Measurements from ENCODE around the gene SMC4.

DNA sequence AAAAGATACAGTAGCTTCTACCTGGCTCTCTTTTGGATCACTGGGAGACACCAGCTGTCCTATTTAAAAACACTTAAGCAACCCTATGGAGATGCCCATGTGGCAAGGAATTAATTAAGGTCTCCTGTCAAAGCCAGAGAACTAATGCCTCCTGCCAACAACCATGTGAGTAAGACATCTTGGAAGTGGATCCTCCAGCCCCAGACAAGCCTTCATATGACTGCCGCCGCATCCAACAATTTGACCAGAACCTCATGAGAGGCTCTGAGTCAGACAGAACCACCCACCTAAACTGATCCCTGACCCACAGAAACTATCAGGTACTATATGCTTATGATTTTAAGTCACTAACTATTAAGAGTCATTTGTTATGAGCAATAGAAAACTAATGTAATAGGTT lies 22.8 kb upstream of the SMC4 start:
- TF ChIP-seq TCF12 (IDR thresholded peaks at IDR 0.05; ENCODE audit: low read depth, low read length): no peak
- no peak for TF ChIP-seq STAT3 (IDR thresholded peaks at IDR 0.05; ENCODE audit: low read depth, low read length)
- TF ChIP-seq ZBTB33 (IDR thresholded peaks at IDR 0.05): no peak
- no peak for TF ChIP-seq CTCF (IDR thresholded peaks at IDR 0.05 in 2 of 3, conservative IDR thresholded peaks at IDR 0.05 in 1 of 3; ENCODE audit: control insufficient read depth in 2 of 3, extremely low read depth in 1 of 3, insufficient read depth in 1 of 3, low read depth in 3 of 3, low read length in 3 of 3)
- TF ChIP-seq POLR2A (IDR thresholded peaks at IDR 0.05; ENCODE audit: low read depth, low read length): no peak
- TF ChIP-seq ZNF274 (IDR thresholded peaks at IDR 0.05; ENCODE audit: insufficient read depth, insufficient read length): no peak
- TF ChIP-seq GATAD2B (conservative IDR thresholded peaks at IDR 0.05; ENCODE audit: low read depth): no peak
- TF ChIP-seq, protein P1, sequence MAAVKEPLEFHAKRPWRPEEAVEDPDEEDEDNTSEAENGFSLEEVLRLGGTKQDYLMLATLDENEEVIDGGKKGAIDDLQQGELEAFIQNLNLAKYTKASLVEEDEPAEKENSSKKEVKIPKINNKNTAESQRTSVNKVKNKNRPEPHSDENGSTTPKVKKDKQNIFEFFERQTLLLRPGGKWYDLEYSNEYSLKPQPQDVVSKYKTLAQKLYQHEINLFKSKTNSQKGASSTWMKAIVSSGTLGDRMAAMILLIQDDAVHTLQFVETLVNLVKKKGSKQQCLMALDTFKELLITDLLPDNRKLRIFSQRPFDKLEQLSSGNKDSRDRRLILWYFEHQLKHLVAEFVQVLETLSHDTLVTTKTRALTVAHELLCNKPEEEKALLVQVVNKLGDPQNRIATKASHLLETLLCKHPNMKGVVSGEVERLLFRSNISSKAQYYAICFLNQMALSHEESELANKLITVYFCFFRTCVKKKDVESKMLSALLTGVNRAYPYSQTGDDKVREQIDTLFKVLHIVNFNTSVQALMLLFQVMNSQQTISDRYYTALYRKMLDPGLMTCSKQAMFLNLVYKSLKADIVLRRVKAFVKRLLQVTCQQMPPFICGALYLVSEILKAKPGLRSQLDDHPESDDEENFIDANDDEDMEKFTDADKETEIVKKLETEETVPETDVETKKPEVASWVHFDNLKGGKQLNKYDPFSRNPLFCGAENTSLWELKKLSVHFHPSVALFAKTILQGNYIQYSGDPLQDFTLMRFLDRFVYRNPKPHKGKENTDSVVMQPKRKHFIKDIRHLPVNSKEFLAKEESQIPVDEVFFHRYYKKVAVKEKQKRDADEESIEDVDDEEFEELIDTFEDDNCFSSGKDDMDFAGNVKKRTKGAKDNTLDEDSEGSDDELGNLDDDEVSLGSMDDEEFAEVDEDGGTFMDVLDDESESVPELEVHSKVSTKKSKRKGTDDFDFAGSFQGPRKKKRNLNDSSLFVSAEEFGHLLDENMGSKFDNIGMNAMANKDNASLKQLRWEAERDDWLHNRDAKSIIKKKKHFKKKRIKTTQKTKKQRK (IDR thresholded peaks at IDR 0.05; ENCODE audit: low read depth, low read length): no peak
- TF ChIP-seq NFIC (IDR thresholded peaks at IDR 0.05; ENCODE audit: low read depth, low read length): no peak
- no peak for TF ChIP-seq RFX5 (IDR thresholded peaks at IDR 0.05; ENCODE audit: low read depth, low read length)

Measured in GM12878 (cell line).